GM12891 (cell line): ENCODE data around the gene UTS2.

ENCODE experiments used
- POLR2A ChIP-seq: IDR thresholded peaks from 2 replicates; pipeline ENCODE4 v1.6.1; 2011; ENCODE audit warnings: low read depth, low read length, control low read depth
- POLR2AphosphoS5 ChIP-seq: IDR thresholded peaks from 2 replicates; pipeline ENCODE4 v1.6.1; 2011; ENCODE audit warnings: low read depth, low read length, control low read depth
- SPI1 ChIP-seq: IDR thresholded peaks from 2 replicates; pipeline ENCODE4 v1.6.1; 2011; ENCODE audit warnings: low read depth, low read length, control low read depth
- TAF1 ChIP-seq: IDR thresholded peaks from 2 replicates; pipeline ENCODE4 v1.6.1; 2011; ENCODE audit warnings: low read depth, low read length, control low read depth

DNA sequence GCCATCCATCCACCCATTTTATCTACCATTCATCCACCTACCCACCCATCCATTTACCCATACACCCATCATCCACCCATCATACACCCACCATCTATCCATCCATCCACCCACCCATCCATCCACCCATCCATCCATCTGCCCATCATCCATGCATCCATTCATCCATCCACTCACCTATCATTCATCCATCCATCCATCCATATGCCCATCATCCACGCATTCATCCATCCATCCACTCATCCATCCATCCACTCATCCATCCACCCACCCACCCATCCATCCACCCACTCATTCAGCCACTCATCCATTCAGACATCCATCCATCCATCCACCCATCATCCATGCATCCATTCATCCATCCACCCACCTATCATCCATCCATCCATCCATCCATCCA, 31.9 kb upstream of the UTS2 start:
- TF ChIP-seq POLR2A: no peak
- no peak for TF ChIP-seq POLR2AphosphoS5
- TF ChIP-seq SPI1: no peak
- TF ChIP-seq TAF1: no peak
